Neural crest cell (in vitro differentiated cells): Measurements from ENCODE around the gene PDLIM7. TPM values are rescaled to one million over a fixed set of nuclear protein-coding genes. Genes with fewer than 3 reads are reported as not detected.
"Not testable (repeated sequence)": the region's sequence is repeated elsewhere in the genome, so short reads cannot be mapped to it uniquely, and the experiment has no call there.

ENCODE experiments used
- DNase-seq: peaks from one replicate; pipeline ENCODE4 v3.0.0; 2021; ENCODE audit warnings: low read depth, mixed read lengths, low spot score
- H3K27ac Mint-ChIP-seq: one replicate; pipeline ENCODE4 v1.8.0; 2021; ENCODE audit warnings: mild to moderate bottlenecking, mixed read lengths; ENCODE audit not compliant: unreplicated experiment
- H3K27me3 Mint-ChIP-seq: 2 replicates; pipeline ENCODE4 v1.8.0; 2021; ENCODE audit warnings: low read depth, mild to moderate bottlenecking, mixed read lengths
- H3K36me3 Mint-ChIP-seq: 2 replicates; pipeline ENCODE4 v1.8.0; 2021; ENCODE audit warnings: low read depth, mild to moderate bottlenecking, mixed read lengths
- H3K4me1 Mint-ChIP-seq: 2 replicates; pipeline ENCODE4 v1.8.0; 2021; ENCODE audit warnings: mixed read lengths
- H3K4me3 Mint-ChIP-seq: one replicate; pipeline ENCODE4 v1.8.0; 2021; ENCODE audit warnings: mild to moderate bottlenecking, mixed read lengths
- H3K9me3 Mint-ChIP-seq: 2 replicates; pipeline ENCODE4 v1.8.0; 2021; ENCODE audit warnings: mixed read lengths
- CTCF ChIP-seq: fragments of 200-600 bp; sonication (generic); conservative IDR thresholded peaks from 2 replicates; pipeline ENCODE4 v1.5.0; 2021; ENCODE audit warnings: antibody characterized with exemption, mild to moderate bottlenecking
- total RNA-seq: library from RNA; stranded (reverse); gene quantifications from 2 replicates; pipeline ENCODE4 v1.2.1, GENCODE V29; 2021

PDLIM7 gene
- total RNA-seq, 1 donor from 2014 or later, result 147 TPM

GRCh38 chr5:177535125-177535524 is 37.7 kb upstream of the PDLIM7 start:
- peaks cover 4% of the 10 kb centered on the region for H3K36me3 Mint-ChIP-seq
- no peaks in the 10 kb centered on the region for H3K27me3 Mint-ChIP-seq
- H3K4me3 Mint-ChIP-seq, result no peak overlapping the region
- no peaks in the 10 kb centered on the region for H3K4me1 Mint-ChIP-seq
- no peaks in the 10 kb centered on the region for H3K9me3 Mint-ChIP-seq
- no peak for TF ChIP-seq CTCF
- no peak overlapping the region for H3K27ac Mint-ChIP-seq
- DNase-seq, result no peak

GRCh38 chr5:177534433-177534832 is 37.0 kb upstream of the PDLIM7 start:
- not testable (repeated sequence) for H3K27me3 Mint-ChIP-seq, H3K4me1 Mint-ChIP-seq, H3K36me3 Mint-ChIP-seq, H3K4me3 Mint-ChIP-seq, DNase-seq, H3K9me3 Mint-ChIP-seq, H3K27ac Mint-ChIP-seq

- H3K4me1 Mint-ChIP-seq, result no peaks in the 10 kb centered on the region
- peaks cover 7% of the 10 kb centered on the region for H3K36me3 Mint-ChIP-seq
- no peak for DNase-seq
- H3K27me3 Mint-ChIP-seq, result no peaks in the 10 kb centered on the region
- no peak for TF ChIP-seq CTCF
- no peak overlapping the region for H3K27ac Mint-ChIP-seq
- no peak overlapping the region for H3K4me3 Mint-ChIP-seq
- H3K9me3 Mint-ChIP-seq, result no peaks in the 10 kb centered on the region
Observed at GRCh38 chr5:177531209-177531940, 34.0 kb upstream of the PDLIM7 start.

- H3K36me3 Mint-ChIP-seq, result peaks cover 8% of the 10 kb centered on the region
Observed at GRCh38 chr5:177530638-177531037, 33.2 kb upstream of the PDLIM7 start.

GRCh38 chr5:177529247-177530203 is 32.1 kb upstream of the PDLIM7 start:
- H3K27ac Mint-ChIP-seq, result no peak overlapping the region
- H3K36me3 Mint-ChIP-seq, result peaks cover 10% of the 10 kb centered on the region
- no peak for TF ChIP-seq CTCF
- no peaks in the 10 kb centered on the region for H3K9me3 Mint-ChIP-seq
- H3K27me3 Mint-ChIP-seq, result no peaks in the 10 kb centered on the region
- no peak overlapping the region for H3K4me3 Mint-ChIP-seq
- DNase-seq, result no peak
- H3K4me1 Mint-ChIP-seq, result no peaks in the 10 kb centered on the region

More at GRCh38 chr5:177530638-177531037, 33.2 kb upstream of the PDLIM7 start:
- no peak for DNase-seq
- H3K4me3 Mint-ChIP-seq, result no peak overlapping the region
- no peak for TF ChIP-seq CTCF
- no peak overlapping the region for H3K27ac Mint-ChIP-seq
- H3K4me1 Mint-ChIP-seq, result no peaks in the 10 kb centered on the region
- no peaks in the 10 kb centered on the region for H3K9me3 Mint-ChIP-seq
- no peaks in the 10 kb centered on the region for H3K27me3 Mint-ChIP-seq

- no peak overlapping the region for H3K4me3 Mint-ChIP-seq
- no peak overlapping the region for H3K27ac Mint-ChIP-seq
- no peaks in the 10 kb centered on the region for H3K27me3 Mint-ChIP-seq
- H3K4me1 Mint-ChIP-seq, result no peaks in the 10 kb centered on the region
- H3K9me3 Mint-ChIP-seq, result no peaks in the 10 kb centered on the region
- TF ChIP-seq CTCF, result no peak
- no peak for DNase-seq
- peaks cover 10% of the 10 kb centered on the region for H3K36me3 Mint-ChIP-seq
Observed at GRCh38 chr5:177528631-177529030, 31.2 kb upstream of the PDLIM7 start.
